HG03095 (cell line): Measurements from ENCODE around the gene HOXD12.
A peak's percentile ranks its signal among the peaks of the same experiment; 100 is the strongest.

Experiments
- ATAC-seq: cut with Tn5 transposase; IDR thresholded peaks from one replicate; pipeline ENCODE4 v1.9.1; 2021; ENCODE audit warnings: moderate library complexity; ENCODE audit not compliant: unreplicated experiment

Gene HOXD12

GRCh38 chr2:176130957-176131847, 31.6 kb downstream of the HOXD12 start:
- no peak for ATAC-seq

GRCh38 chr2:176131848-176132158, 32.2 kb downstream of the HOXD12 start:
- ATAC-seq, result no peak

GRCh38 chr2:176132205-176133171, 32.9 kb downstream of the HOXD12 start:
- ATAC-seq, result no peak

GRCh38 chr2:176133389-176133788, 33.8 kb downstream of the HOXD12 start:
- no peak for ATAC-seq

GRCh38 chr2:176134035-176134434, 34.4 kb downstream of the HOXD12 start:
- ATAC-seq, result no peak

GRCh38 chr2:176135035-176135440, 35.4 kb downstream of the HOXD12 start:
- no peak for ATAC-seq

GRCh38 chr2:176136374-176137251, 37.0 kb downstream of the HOXD12 start:
- no peak for ATAC-seq

- ATAC-seq, result no peak
Measured at GRCh38 chr2:176137252-176137580, 37.6 kb downstream of the HOXD12 start.

- no peak for ATAC-seq
Measured at GRCh38 chr2:176137906-176138305, 38.3 kb downstream of the HOXD12 start.

GRCh38 chr2:176138526-176138922, 38.9 kb downstream of the HOXD12 start:
- no peak for ATAC-seq

- no peak for ATAC-seq
Measured at GRCh38 chr2:176138923-176139660, 39.5 kb downstream of the HOXD12 start.

GRCh38 chr2:176139661-176140512, 40.3 kb downstream of the HOXD12 start:
- no peak for ATAC-seq

- ATAC-seq, result peak; percentile 79
Measured at GRCh38 chr2:176140513-176141317, 41.1 kb downstream of the HOXD12 start.

GRCh38 chr2:176142281-176142680, 42.7 kb downstream of the HOXD12 start:
- ATAC-seq, result no peak

GRCh38 chr2:176145085-176145969, 45.7 kb downstream of the HOXD12 start:
- no peak for ATAC-seq

- no peak for ATAC-seq
Measured at GRCh38 chr2:176146101-176146500, 46.5 kb downstream of the HOXD12 start.

GRCh38 chr2:176146645-176147044, 47.0 kb downstream of the HOXD12 start:
- ATAC-seq, result no peak
